Heart left ventricle (tissue), 16 donors: Measurements from ENCODE around the gene VPS37B. TPM values are rescaled to one million over a fixed set of nuclear protein-coding genes. Genes with fewer than 3 reads are reported as not detected.

Experiments used
- ATAC-seq, 4 donors: fragments of 200-7000 bp; cut with Tn5 transposase; one replicate each; pipeline ENCODE4 v1.9.1; 2020 to 2022; ENCODE audit warnings: moderate library complexity in 4 of 4, mild to moderate bottlenecking in 3 of 4, moderate number of reproducible peaks in 1 of 4
- DNase-seq, 5 donors: peaks; one replicate each; pipeline ENCODE4 v3.0.0-alpha.2; 2020
- H3K27ac ChIP-seq, 12 donors: fragments of 200-600 bp; sonication (generic) in 4 of 12; one replicate each; pipeline versions ENCODE4 v1.5.0 to v1.8.0; 2016 to 2022; ENCODE audit warnings: mild to moderate bottlenecking in 2 of 12
- H3K27me3 ChIP-seq, 9 donors: fragments of 200-600 bp; sonication (generic) in 2 of 9; one replicate each; pipeline versions ENCODE4 v1.5.1 to v1.8.0; 2016 to 2022; ENCODE audit warnings: mild to moderate bottlenecking in 3 of 9
- H3K36me3 ChIP-seq, 9 donors: fragments of 200-600 bp; sonication (generic) in 2 of 9; one replicate each; pipeline versions ENCODE4 v1.5.0 to v1.8.0; 2018 to 2022; ENCODE audit warnings: mild to moderate bottlenecking in 2 of 9
- H3K4me1 ChIP-seq, 12 donors: fragments of 200-600 bp; sonication (generic) in 4 of 12; one replicate each; pipeline versions ENCODE4 v1.5.0 to v1.8.0; 2016 to 2022; ENCODE audit warnings: mild to moderate bottlenecking in 3 of 12
- H3K4me3 ChIP-seq, 12 donors: fragments of 200-600 bp; sonication (generic) in 4 of 12; one replicate each; pipeline versions ENCODE4 v1.5.0 to v1.8.0; 2017 to 2022; ENCODE audit warnings: mild to moderate bottlenecking in 9 of 12, moderate library complexity in 4 of 12
- H3K9me3 ChIP-seq, 12 donors: fragments of 200-600 bp; sonication (generic) in 4 of 12; one replicate each; pipeline versions ENCODE4 v1.5.0 to v1.8.0; 2016 to 2022; ENCODE audit warnings: mild to moderate bottlenecking in 1 of 12
- POLR2A ChIP-seq, 2 donors: fragments of 450-650 bp; IDR thresholded peaks; one replicate each; pipeline ENCODE4 v1.6.1; 2017; ENCODE audit warnings: antibody characterized with exemption in 2 of 2, mild to moderate bottlenecking in 2 of 2, moderate library complexity in 2 of 2
- WGBS, 4 donors: extraction: QIAGEN DNeasy Blood & Tissue Kit in 2 of 4; methylation state at CpG; one replicate each; pipeline versions ENCODE4 v1.1.5 to v1.1.7; 2013 to 2018; 5-methylcytosine and 5-hydroxymethylcytosine counted together
- intact Hi-C, 10 donors: fragments of 100-400 bp; cut with DNase I; formaldehyde crosslinking; loops; one replicate each; pipeline versions ENCODE4 v1.11.1 to v1.14.2; 2022
- polyA plus RNA-seq, 2 donors: library from polyadenylated mRNA; stranded (reverse); fragments of 200-250 nt; gene quantifications; one replicate each; pipeline ENCODE4 v1.2.3, GENCODE V29; 2013
- total RNA-seq, 9 donors: library from RNA; depleted of rRNA in 2 of 9; stranded (reverse); fragments of >200 nt in 2 of 9; fragmentation: NEBNext Ultra II Directional in 3 of 9; extraction: Animal tissue kit (Norgen Biotek cat#: 25700) in 3 of 9; gene quantifications; one replicate each; pipeline versions ENCODE4 v1.1.0 to v1.2.4, GENCODE V29; 2016 to 2023
- TF ChIP-seq, protein P1 (sequence below), 12 donors: fragments of 200-600 bp; sonication (generic) in 4 of 12; IDR thresholded peaks; one replicate each; pipeline versions ENCODE4 v1.5.0 to v1.8.0; 2018 to 2022; ENCODE audit warnings: antibody characterized with exemption in 12 of 12, mild to moderate bottlenecking in 5 of 12
- donor health status: ischemic (EF 13 %, LVEDD 7.1; RV severe dilation, severe dysfunction).
- donor health status: healthy with polysubstance abuse.
- donor health status: DM: no; HTN: yes; CAD: no.
- donor health status: DM: no; HTN: no; CAD: no.
- donor health status: ischemic (EF 25% LVEDD 6.9; RV normal size, moderate dysfunction).
- donor health status: ischemic (EF 25% LVEDD 5.7; RV mildly dilated, moderate dysfunction).
- donor health status: healthy.
- donor health status: DM: yes; HTN: yes; CAD: no.
- donor health status: ischemic (EF 35%, LVEDD 5.7; RV mildly dilated, moderate dysfunction).
- donor health status: nonischemic (EF 11% LVEDD 7.7; RV severe dilation, severe dysfunction).
- donor health status: DM: yes; HTN: yes; CAD: no.
- donor health status: PGD.
- donor health status: ischemic (EF 29% LVEDD 5.4; RV normal size, mild dysfunction).
- donor health status: nonischemic (EF 23%, LVEDD 6.1; RV moderate dilation, normal function).

VPS37B gene
- total and polyA plus RNA-seq, 11 donors: 14.5 to 51.2 (median 21.7) TPM

DNA sequence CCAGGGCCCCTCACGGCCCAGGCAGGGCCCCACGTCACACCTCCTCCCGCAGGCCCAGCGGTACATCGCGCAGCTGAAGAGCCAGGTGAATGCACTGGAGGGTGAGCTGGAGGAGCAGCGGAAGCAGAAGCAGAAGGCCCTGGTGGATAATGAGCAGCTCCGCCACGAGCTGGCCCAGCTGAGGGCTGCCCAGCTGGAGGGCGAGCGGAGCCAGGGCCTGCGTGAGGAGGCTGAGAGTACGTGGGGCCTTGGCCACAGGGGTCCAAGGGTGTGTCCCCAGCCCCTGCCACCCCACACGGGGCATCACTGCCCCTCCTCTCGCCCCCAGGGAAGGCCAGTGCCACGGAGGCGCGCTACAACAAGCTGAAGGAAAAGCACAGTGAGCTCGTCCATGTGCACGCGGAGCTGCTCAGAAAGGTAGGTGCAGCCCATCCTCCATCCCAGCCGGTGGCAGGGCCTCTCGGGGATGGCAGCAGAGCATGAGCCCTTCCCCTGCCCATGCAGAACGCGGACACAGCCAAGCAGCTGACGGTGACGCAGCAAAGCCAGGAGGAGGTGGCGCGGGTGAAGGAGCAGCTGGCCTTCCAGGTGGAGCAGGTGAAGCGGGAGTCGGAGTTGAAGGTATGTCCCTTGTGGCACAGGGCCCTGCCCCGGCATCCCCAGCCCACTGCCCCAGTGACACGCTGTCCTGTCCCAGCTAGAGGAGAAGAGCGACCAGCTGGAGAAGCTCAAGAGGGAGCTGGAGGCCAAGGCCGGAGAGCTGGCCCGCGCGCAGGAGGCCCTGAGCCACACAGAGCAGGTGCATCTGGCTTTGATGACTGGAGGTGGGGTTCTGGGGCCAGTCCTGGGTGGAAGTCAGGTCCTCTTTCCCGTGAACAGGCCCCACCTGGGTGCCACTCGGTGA is 39.7 kb downstream of the VPS37B start:
- ATAC-seq (no peak), DNase-seq (peak in 1 of 5 donors; percentile 56)
- no peaks in the 10 kb centered on the region for H3K27me3 ChIP-seq
- peaks cover 0 to 39% (median 22%) of the 10 kb centered on the region in 12 donors for H3K4me1 ChIP-seq
- 89 to 95% (median 94%) methylated on average over 28 to 40 of the region's 40 CpGs for WGBS, 4 donors
- H3K36me3 ChIP-seq: peaks cover 0 to 26% (median 6%) of the 10 kb centered on the region in 9 donors
- TF ChIP-seq POLR2A (IDR thresholded peaks at IDR 0.05): no peak
- TF ChIP-seq, protein P1, sequence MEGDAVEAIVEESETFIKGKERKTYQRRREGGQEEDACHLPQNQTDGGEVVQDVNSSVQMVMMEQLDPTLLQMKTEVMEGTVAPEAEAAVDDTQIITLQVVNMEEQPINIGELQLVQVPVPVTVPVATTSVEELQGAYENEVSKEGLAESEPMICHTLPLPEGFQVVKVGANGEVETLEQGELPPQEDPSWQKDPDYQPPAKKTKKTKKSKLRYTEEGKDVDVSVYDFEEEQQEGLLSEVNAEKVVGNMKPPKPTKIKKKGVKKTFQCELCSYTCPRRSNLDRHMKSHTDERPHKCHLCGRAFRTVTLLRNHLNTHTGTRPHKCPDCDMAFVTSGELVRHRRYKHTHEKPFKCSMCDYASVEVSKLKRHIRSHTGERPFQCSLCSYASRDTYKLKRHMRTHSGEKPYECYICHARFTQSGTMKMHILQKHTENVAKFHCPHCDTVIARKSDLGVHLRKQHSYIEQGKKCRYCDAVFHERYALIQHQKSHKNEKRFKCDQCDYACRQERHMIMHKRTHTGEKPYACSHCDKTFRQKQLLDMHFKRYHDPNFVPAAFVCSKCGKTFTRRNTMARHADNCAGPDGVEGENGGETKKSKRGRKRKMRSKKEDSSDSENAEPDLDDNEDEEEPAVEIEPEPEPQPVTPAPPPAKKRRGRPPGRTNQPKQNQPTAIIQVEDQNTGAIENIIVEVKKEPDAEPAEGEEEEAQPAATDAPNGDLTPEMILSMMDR (IDR thresholded peaks at IDR 0.05): no peak
- H3K27ac ChIP-seq: no peak overlapping the region
- intact Hi-C loops: no loop called here
- H3K4me3 ChIP-seq: no peak overlapping the region
- H3K9me3 ChIP-seq: no peaks in the 10 kb centered on the region

DNA sequence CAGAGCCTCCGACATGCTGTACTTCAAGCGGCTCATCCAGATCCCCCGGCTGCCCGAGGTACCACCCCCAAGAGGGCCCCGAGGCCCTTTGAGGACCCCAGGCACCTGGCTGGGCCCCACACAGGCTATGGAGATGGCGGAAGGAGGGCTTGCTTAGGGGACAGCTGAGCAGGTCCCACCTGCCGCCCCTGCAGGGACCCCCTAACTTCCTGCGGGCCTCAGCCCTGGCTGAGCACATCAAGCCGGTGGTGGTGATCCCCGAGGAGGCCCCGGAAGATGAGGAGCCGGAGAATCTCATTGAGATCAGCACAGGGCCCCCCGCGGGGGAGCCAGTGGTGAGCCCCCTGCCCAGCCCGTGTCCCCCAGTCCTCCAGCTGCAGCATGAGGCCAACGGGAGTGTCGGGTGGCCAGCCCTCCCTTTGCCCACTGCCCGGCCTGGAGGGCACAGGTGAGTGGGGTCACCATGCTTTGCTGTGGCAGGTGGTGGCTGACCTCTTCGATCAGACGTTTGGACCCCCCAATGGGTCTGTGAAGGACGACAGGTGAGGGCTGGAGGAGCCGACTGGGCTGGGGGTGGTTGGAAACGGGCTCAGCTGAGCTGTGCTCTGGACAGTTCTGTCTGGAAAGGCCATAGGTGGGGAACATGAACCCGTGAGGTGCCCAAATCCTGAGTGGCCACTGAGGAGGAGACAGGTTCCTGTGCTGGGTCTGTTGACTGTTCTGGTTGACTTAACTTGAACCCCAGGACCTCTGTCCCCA is 40.7 kb downstream of the VPS37B start:
- no peaks in the 10 kb centered on the region for H3K9me3 ChIP-seq
- no peak for TF ChIP-seq POLR2A (IDR thresholded peaks at IDR 0.05)
- TF ChIP-seq, protein P1 (IDR thresholded peaks at IDR 0.05): no peak
- ATAC-seq (no peak), DNase-seq (peak in 2 of 5 donors; percentile 5 to 58)
- no peaks in the 10 kb centered on the region for H3K27me3 ChIP-seq
- peaks cover 0 to 26% (median 6%) of the 10 kb centered on the region in 9 donors for H3K36me3 ChIP-seq
- no peak overlapping the region for H3K4me3 ChIP-seq
- 89 to 97% (median 92%) methylated on average over 13 to 24 of the region's 24 CpGs for WGBS, 4 donors
- intact Hi-C loops: no loop called here
- H3K27ac ChIP-seq: no peak overlapping the region
- H3K4me1 ChIP-seq: peaks cover 0 to 32% (median 16%) of the 10 kb centered on the region in 12 donors

DNA sequence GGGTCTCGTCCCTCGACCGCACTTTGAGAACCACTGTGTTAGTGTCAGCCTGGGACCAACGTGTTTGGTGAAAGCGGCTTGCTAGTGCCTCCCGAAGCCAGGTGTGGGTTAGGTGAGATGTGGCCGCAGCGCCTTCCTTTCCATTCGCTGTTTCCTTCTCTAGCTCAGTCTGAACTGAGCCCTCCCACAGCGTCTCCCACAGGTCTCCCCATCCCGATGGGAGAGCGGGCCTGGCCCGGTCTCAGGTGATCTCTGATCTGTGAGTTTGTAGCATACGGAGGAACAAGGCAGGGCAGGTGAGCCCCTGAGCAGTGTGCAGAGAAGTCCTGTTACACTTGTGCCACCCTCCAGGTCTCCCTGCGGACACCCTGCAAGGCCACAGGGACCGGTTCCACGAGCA is 41.4 kb downstream of the VPS37B start:
- Histone ChIP-seq H3K4me1 (peaks cover 0 to 34% (median 16%) of the 10 kb centered on the region in 12 donors), H3K27me3 (no peaks in the 10 kb centered on the region), H3K4me3 (no peak overlapping the region), H3K9me3 (no peaks in the 10 kb centered on the region), H3K27ac (no peak overlapping the region), H3K36me3 (peaks cover 0 to 26% (median 6%) of the 10 kb centered on the region in 9 donors)
- DNase-seq: peak in 2 of 5 donors; percentile 19 to 42
- ATAC-seq: no peak
- intact Hi-C loops: no loop called here
- 94 to 95% (median 94%) methylated on average over 14 to 17 of the region's 17 CpGs for WGBS, 4 donors
- TF ChIP-seq POLR2A (IDR thresholded peaks at IDR 0.05): no peak
- TF ChIP-seq, protein P1 (IDR thresholded peaks at IDR 0.05): no peak
